GM21515 (cell line): Measurements from ENCODE around the gene TMC4.
"Not testable (repeated sequence)": the region's sequence is repeated elsewhere in the genome, so short reads cannot be mapped to it uniquely, and the experiment has no call there.

Source experiments
- ATAC-seq: cut with Tn5 transposase; IDR thresholded peaks from one replicate; pipeline ENCODE4 v1.9.1; 2021; ENCODE audit not compliant: unreplicated experiment

Gene TMC4, protein sequence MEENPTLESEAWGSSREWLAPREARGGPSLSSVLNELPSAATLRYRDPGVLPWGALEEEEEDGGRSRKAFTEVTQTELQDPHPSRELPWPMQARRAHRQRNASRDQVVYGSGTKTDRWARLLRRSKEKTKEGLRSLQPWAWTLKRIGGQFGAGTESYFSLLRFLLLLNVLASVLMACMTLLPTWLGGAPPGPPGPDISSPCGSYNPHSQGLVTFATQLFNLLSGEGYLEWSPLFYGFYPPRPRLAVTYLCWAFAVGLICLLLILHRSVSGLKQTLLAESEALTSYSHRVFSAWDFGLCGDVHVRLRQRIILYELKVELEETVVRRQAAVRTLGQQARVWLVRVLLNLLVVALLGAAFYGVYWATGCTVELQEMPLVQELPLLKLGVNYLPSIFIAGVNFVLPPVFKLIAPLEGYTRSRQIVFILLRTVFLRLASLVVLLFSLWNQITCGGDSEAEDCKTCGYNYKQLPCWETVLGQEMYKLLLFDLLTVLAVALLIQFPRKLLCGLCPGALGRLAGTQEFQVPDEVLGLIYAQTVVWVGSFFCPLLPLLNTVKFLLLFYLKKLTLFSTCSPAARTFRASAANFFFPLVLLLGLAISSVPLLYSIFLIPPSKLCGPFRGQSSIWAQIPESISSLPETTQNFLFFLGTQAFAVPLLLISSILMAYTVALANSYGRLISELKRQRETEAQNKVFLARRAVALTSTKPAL

DNA sequence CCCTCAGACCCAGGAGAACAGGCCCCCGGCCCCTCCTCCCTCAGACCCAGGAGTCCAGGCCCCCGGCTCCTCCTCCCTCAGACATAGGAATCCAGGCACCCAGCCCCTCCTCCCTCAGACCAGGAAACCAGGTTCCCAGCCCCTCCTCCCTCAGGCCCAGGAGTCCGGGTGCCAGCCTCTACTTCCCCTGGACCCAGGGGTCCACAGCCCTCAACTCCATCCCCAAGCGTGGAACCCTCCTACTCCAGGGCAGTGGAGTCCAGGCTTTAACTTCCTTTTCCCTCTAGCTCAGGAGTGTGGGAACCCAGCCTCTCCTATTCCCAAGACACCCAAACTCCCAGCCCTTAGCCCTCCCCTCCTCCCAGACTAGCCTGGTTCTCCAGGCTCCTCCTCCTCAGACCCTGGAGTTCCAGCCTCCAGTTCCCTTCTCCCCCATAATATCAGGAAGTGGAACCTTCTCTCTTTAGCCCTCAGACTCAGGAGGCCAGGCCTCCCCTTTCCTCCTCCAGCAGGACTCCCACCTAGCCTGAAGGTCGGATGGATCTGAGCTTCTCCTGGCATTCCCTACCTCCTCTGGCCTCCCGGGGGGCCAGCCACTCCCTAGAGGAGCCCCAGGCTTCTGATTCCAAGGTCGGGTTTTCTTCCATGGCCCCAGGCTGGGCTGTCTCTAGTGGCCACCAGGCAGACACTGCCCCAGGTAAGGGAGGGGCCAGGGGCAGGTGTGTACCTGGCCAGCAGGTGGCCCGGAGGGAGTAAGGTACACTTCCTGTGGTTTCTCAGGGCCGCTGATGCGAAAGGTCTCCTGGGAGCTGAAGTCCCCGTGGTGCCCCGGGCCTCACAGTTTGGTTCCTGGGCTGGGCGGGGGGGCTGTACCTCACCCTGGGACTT is at the start of gene TMC4:
TMC4 (minus strand) TSS at position 690 of the 888 bp plus-strand sequence; CDS start at position 647, 43 bp downstream.
- ATAC-seq = no peak

DNA sequence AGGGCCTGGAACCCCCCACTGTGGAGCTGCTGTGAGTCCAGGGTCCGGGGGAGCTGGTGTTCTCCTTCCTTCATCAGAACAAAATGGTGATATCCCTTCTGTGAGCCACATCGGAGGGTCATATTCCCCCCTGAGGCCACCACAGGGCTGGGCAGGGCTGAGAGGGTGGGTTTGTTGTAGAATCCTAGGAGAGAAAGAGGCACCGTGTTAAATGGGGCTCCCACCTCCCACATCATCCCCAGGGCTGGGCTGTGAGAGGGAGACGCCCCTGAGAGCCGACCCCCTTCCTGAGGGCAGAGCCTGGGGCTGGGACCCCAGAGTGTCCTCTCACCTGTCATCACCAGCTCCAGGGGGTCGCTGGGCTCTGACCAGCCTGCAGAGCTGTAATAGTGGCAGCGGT is 49.0 kb upstream of the TMC4 start:
- not testable (repeated sequence) for ATAC-seq

DNA sequence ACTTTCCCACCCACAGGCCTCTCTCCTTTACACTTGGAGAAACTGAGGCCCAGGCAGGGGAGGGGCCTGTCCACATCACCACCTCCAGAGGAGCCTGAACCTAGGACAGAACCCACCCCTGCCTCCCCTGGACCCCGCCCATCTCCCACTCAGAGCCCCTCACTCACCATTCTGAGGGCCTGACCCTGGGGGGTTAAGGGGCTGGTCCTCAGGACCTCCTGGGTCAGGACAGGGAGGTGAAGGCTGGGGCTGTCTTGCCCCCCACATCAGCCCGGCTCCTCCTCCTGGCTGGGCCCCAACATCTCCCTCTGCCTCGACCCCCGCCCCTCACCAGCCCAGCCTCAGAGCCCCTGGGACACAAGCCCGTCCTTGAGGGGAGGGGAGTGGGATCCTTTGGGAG is 46.7 kb upstream of the TMC4 start:
- ATAC-seq = not testable (repeated sequence)

DNA sequence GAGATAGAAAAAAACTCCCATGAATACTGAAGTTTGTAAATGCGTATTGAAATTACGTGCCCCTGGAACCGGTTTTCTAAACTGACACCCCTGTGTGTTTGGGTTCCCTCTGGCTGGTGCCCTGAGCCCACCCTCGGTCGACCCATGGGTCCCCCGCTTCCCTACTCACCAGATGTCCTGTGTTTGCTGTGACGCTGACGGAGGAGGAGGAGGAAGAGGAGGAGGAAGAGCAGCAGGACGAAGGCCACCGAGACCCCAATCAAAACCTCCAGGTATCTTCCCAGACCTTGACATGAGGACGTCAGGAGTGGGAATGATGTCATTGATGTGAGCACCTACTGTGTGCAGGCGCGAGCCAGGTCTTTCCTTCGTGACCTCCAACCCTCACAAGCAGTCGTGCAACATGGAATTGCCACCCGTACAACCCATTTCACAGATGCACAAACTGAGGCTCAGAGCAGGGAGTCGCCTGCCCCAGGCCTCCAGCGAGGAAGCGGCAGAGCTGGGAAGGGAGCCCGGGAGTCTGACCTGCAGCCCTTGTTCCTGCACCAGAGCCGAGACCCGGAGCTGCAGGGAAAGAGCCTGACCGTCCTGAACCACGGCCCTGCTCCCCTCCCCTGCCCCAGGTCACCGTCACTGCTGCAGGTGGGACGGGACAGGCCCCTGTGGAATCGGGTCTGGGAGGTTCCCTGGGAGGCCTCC is 46.2 kb upstream of the TMC4 start:
- ATAC-seq = no peak

DNA sequence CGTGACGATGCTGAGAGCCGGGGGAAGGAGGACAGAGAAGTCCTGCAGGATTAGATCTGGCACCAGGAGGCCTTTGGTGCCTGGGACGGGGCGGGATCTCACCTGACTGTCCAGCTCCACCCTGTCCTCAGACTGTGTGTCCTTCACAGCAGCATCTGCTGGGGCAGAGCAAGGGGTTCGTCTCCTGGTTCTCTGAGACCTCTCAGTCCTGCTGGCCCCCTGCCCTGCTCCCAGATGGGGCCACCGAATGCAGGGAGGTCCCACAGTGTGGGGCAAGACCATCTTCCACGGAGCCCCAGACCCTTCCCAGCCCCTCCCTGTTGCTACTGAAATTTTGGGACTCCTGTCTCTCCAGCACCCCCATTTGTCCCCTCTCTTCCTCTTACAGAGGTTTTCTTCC is 45.3 kb upstream of the TMC4 start:
- no peak for ATAC-seq

DNA sequence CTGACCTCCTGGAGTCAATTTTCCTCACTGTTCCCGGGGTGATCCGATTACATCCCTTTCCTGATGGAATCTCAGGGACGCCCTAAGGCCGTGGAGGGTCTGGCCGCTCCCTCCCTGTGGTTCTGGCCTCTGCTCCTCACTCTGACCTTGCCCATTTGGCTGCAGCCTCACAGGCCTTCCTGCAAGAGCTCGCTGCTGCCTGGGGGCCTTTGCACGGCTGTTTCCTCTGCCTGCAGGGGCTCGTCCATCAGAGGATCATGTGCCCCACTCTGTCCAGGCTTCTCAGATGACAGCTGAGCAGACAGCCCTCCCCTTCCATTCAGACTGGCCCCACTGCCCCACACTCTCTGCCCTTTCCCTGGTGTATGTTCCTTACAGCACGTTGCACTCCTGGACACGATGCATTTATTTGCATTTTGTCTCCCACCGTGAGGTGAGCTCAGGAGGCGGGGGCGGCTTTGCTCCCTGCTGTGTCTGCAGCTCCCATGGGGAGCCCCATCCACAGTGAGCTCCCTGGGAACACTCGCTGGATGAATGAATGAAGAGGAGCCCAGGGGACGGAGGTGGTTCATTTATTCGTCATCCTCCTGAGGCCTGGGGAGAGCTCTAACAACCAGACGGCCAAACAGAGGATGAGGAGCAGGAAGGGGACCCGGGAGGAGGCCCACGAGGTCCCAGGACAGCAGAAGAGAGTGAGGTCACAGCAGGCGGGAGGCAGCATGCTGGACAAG is 44.7 kb upstream of the TMC4 start:
- not testable (repeated sequence) for ATAC-seq

DNA sequence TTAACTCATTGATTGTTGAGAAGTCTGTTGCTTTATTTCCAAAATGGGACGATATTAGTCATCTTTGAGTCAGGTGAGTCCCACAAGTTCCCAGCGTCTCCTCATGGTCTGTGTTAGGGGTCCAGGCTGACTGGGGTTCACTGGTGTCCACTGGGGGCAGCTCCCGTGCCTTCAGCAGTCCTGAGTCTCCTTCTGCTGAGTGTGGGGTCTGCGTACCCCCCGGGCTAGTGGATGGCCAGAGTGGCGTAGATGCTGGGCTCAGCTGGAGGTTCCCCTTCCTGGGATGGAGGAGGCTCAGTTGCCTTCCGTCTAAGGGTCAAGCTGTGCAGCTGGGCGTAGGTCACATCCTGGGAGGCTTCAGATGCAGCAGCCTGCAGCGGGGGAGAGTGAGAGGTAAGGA is 43.9 kb upstream of the TMC4 start:
- no peak for ATAC-seq

DNA sequence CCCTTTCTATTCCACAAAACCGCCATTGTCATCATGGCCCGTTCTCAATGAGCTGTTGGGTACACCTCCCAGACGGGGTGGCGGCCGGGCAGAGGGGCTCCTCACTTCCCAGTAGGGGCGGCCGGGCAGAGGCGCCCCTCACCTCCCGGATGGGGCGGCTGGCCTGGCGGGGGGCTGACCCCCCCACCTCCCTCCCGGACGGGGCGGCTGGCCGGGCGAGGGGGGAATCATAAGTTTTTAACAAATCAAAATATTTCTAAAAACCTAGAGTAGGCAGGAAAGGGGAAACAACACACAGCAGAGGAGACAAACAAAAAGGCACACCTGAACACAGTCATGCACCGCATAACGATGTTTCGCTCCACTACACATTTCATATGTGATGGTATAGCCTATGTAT is 41.8 kb upstream of the TMC4 start:
- ATAC-seq = not testable (repeated sequence)

DNA sequence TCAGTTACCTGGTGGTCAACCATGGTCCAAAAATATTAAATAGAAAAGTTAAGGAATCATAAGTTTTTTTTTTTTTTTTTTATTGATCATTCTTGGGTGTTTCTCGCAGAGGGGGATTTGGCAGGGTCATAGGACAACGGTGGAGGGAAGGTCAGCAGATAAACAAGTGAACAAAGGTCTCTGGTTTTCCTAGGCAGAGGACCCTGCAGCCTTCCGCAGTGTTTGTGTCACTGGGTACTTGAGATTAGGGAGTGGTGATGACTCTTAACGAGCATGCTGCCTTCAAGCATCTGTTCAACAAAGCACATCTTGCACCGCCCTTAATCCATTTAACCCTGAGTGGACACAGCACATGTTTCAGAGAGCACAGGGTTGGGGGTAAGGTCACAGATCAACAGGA is 41.3 kb upstream of the TMC4 start:
- not testable (repeated sequence) for ATAC-seq

DNA sequence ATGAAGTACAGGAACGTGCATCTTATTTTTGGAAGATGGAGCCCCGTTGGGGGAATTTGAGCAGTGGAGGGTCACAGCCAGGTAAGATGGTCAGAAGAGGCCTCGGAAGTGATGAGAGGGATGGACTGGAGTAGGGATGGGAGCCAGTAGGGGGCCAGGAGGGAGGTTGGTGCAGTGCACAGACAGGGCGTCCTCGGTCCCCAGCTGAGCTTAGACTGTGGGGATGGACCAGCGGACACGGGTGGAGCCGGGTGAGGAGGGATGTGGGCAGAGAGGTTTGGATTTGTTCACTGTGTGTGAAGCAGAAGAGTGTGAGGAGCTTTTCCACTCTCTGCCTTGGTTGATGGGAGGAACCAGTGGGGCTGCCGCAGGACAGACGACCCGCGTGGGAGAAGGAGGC is 38.3 kb upstream of the TMC4 start:
- ATAC-seq = no peak

DNA sequence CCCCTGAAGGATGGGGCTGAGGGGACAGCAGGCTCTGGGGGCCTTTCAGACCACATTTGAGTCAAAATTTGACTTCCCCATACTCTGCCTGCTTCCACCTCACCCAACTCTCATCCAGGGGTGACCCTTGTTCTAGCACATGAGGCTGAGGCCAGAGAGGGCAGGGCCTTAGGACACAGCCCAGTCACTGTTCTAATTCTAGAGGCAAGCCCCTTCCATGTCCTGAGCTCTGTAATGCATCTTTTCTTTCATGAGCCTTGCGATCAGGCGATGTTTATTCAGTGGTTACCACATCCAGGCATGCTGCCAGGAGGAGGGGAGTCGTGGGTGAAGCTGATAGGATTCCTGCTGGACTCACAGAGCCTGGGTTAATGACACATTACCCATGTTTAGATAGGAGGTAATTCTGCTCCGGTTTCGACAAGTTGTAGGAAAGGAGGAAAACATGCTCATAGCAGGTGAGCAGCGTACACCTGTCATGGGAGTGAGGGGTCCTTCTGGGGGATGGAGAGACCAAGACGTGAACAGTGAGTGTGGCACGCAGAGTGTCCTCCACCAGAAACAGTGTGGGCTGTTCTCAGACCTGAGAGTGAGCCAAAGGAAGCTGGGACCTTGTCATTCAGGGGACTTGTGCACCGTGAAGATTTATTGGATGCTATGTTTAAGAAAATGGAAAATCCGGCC is 37.0 kb upstream of the TMC4 start:
- no peak for ATAC-seq

DNA sequence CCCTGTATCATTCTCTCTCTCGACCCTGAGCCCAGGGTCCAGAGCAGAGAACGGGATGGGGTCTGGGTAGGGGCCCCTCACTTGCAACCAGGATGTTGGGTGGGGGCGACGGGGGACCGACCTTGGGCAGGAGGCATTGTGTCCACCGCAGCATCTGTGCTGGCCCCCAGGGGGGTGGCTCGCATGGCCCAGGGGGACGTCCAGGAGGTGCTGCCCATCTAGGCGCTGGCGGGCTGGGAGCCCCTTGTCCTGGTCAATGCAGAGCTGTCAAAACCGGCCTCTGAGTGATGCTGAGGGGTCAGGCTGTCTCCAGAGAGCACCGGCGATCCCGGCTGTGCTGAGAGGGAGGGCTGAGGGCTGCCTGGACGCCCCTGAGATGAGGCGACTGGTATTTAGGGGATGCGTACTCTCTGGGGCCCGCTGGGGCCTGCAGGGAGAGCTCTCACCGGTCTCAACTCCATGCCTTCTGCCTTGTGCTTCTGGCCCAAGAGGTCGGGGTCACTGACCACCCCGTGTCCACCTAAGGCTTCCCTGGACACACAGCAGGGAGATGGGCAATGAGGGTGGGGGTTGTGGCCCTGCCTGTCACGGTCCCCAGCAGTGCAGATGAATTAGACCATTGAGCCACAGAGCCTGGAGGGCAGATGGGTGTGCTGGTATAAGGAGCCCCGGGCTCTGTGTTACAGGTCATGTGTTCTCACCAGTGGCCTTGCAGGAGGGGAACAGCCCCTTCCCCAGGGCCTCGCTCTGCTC is 36.3 kb upstream of the TMC4 start:
- no peak for ATAC-seq

DNA sequence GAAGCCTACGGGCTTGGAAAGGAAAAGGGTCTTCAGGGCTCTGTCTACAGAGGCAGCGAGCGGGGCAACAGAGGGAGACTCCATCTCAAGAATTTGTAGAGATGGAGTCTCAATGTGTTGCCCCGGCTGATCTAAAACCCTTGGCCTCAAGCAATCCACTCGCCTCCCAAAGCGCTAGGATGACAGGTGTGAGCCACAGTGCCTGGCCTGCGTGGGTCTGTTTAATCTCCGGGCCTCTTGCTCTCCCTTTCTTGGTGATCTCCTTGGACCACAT is 35.8 kb upstream of the TMC4 start:
- ATAC-seq = no peak

DNA sequence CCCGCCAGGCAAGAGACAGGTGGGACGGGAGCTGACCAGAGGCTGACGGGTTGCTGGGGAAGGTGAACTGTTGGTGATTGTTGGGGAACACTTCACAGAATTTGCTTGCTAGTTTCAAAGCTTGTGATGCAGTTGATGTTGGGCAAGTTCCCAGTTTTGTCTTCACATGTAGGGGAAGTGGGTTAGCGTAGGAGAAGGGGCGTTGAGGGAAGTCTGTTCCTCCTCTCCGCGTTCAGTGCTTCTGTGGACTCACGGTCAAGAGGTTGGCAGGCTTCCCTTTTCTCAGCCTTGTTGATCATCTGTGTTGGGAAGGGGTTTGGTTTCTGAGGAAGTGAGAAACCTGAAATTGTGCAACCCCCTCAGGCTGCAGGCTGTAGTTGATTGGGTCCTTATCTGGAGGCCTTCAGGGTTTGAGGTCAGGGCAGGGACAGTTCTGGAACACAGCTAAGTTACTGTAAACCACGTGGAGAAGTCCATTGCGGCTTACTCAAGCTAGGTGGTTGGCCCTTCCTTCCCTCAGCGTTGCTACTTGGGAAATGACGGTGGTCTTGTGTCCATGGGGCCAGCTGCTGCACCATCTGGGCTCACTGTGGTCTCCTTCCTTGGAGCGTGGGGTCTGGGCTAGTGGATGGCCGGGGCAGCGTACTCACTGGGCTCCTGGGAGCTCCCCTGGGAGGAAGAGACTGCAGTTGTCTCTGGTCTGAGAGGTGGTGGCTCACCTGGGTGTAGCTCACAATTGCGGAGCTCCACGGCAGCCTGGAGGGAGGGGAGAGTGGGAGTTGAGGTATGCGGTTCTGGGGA is 35.2 kb upstream of the TMC4 start:
- ATAC-seq = peak; percentile 38

DNA sequence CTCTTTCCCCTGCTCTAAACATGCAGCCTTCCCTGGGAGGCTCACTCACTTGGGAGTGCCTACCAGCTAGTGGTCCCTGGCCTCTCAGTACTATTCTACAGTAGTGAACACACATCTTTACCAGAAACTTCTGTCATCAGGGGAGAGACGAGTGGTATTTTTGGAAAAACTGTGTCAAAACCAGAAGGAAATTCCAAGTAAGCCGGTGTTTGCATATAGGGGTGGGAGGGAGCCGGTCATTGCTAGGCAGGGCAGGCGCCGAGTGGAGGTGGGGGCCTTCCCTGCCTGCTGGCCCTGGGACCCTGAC is 34.7 kb upstream of the TMC4 start:
- ATAC-seq = no peak

DNA sequence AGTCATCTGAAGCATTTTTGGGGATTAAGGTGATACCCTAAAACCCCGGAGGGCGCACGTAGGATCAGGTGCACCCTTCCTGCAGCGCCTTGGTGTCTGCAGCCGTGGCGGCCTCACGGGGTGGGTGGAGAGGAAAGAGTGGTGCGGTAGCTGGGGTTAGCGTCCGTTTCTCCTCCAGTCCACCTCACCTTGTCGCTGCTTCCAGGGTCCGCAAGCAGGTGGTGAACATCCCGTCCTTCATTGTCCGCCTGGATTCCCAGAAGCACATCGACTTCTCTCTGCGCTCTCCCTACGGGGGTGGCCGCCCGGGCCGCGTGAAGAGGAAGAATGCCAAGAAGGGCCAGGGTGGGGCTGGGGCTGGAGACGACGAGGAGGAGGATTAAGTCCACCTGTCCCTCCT is 34.2 kb upstream of the TMC4 start:
- ATAC-seq = not testable (repeated sequence)

DNA sequence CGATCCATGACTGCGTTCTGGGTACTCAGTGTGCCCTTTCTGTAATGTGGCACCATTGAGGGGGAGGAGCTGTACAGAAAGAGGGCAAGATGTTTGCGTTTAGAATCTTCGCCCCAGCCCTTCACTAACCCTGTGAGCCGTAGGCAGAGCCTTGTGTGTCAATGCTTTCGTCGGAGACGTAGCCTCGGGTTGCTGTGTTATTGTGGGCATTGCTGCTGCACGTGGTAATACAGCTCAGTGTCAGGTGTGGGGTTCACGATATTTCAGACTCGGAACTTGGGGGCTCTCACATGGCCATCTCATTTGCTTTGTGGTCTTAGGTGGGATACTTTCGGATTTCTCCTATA is 33.8 kb upstream of the TMC4 start:
- no peak for ATAC-seq

DNA sequence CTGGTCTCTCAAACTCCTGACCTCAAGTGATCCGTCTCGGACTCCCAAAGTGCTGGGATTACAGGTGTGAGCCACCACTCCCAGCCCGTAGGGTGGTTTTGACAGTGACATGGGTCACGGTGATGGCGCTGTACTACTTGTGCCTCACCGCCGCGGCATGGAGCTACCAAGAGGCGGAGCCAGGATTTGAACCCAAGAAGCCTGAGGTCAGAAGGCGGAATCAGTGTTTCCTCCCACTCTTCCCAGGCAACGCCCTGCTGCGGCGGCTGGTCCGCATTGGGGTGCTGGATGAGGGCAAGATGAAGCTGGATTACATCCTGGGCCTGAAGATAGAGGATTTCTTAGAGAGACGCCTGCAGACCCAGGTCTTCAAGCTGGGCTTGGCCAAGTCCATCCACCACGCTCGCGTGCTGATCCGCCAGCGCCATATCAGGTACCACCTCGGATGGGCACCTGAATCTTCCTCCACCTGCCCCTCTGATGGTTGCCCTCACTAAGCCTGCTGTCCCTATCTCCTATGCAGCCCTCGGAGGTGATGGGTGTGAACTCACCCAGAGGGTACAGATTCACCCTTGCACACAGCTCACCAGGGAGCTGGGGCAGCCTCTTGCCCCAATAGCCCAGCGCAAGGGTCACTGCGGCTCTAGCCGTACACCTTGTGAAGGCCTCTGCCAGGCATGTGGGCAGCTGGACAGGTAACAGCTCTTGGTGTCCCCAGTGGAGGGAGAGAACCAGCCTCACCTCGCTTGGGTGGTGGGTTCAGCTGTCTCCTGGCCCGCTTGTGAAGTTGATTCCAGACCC is 33.3 kb upstream of the TMC4 start:
- no peak for ATAC-seq
